ENCODE results near the gene RCHY1.
"Not testable (repeated sequence)": the region's sequence is repeated elsewhere in the genome, so short reads cannot be mapped to it uniquely, and the experiment has no call there.

RCHY1 gene

DNA sequence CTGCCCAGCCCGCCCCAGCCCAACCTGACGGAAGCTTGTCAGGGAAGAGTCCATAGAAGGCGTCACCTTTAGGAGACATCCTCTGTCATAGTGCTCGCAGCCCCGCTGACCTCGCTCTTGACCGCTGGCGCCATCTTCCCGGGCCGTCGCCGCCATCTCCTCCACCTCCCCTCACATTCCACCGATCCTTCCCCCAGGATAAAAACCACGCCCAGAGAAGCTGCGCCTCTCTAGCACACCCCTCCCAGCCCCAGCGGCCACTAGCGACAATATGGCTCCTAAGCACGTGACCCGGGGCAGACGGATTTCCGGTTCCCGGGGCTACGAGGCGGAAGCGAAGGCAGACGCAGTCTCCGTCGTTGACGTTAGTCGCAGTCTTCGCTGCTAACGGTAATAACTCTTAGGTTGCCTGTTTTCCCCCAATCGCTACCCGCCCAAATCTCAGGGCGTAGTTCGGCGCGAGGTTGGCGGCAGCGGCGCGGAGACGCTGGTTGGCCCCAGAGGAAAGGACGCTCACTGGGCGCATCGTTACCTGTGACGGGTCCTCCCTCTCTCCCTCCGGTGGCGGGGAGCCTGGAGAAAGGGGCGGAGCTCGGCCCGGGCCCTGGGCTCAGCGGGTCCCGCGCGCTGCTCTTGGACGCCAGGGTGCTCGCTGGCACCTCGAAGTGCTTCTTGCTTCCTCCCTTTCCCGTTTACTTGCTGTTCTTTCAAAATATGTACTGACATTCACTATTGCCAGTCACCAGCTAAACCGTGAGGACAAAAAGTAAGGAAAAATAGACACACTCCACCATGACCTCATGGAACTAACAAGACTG lies at the start of gene RCHY1, which contains the start of gene THAP6:
Gene RCHY1 (minus strand): TSS at position 273 of the 818 bp plus-strand sequence. CDS start 117 bp downstream, at position 156.
Gene THAP6 (plus strand): TSS at position 343 of the 818 bp plus-strand sequence. CDS start 980 bp downstream, outside the sequence.
- peak; percentile 95 to 97 for DNase-seq

DNA sequence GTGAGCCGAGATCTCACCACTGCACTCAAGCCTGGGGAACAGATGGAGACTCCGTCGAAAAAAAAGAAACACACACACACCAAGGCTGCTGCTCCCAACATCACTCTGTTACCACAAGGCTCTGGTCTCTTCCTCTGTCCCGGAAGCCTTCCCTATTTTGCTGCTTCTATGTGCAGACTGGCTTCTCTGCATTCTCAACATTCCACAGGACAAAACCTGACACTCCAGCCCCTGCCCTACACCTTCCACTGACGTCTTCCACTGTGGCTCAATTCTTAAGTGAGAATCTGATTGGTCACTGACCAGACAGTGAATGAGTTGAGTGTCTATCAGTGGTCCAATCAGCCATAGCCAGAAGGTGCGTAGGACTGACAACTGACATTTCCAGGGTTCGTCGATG lies 47.6 kb upstream of the RCHY1 start:
- DNase-seq: no peak

DNA sequence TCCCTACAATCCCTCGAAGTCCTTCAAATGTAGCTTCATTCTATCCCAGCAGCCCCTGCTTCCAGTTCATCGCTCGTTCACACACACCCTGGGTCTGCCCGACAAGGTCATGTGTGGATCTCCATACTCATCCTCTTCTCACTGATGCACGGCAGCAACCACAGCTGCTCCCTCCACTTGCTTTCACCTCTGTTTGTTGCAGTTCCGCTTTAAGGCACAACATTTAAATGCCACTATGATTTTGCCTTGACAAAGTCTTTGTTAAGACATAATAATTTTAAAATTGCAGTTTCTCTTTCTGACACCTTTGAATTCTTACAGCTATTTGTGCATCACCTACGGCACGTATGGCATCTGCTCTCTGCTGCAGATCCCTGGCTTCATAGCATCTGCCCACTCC lies 43.5 kb upstream of the RCHY1 start:
- no peak for DNase-seq

DNA sequence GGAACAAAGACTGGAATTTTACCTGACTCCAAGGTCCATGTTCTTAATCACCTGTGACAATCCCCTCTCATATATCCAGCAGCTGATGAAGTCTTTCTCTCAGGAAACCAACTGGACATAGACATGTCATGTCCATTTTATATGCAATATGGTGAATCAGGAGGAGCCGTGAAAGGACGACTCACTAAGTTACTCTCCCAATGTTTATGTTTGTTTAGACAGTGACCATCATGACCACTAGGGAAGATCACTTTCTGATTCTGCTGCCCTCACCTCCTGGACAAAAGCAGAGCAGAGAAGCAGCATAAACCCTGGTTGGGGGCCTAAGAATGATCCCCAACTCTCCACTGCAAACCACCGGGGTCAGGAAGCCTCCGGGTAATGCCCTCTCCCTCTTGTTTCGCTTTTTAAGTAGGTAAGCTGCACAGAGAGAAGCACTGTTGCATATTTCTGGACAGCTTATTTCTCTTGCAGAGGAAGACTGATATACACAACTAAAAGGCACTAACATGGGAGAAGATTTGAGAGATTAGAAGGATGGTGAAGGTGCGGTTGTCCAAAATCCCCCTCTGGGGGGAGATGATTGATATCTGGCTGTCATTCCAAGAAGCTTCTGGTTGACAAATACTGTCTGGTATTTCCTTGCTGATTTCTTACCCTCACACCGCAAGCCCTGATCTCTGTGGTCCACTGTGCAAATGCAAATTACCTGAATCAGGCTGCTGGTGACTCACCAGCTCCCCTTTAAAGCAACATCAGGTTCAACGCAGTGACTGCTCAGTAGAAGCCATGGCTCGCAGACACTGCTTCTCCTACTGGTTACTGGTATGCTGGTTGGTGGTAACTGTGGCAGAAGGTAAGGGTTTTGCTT lies 41.3 kb upstream of the RCHY1 start, which contains the start of gene ODAPH:
Gene ODAPH (plus strand): TSS at position 773 of the 871 bp plus-strand sequence. CDS start 17 bp downstream, at position 790.
- peak in 1 of 2 experiments; percentile 8 for DNase-seq

DNA sequence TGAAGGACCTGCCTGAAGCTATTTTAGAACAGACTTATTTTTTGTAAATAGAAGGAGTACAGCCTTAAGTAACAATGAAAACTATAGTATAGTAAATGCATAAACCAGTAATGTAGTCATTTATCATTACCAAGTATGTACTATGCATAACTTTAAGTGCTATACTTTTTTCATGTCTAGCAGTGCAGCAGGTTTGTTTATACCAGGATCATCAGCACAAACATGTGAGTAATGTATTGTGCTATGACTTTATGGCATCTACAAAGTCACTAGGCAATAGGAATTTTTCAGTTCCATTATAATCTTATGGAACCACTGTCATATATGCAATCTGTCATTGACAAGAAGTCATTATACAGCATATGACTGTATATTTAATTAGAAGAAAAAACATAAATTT lies 38.2 kb upstream of the RCHY1 start:
- no peak for DNase-seq

DNA sequence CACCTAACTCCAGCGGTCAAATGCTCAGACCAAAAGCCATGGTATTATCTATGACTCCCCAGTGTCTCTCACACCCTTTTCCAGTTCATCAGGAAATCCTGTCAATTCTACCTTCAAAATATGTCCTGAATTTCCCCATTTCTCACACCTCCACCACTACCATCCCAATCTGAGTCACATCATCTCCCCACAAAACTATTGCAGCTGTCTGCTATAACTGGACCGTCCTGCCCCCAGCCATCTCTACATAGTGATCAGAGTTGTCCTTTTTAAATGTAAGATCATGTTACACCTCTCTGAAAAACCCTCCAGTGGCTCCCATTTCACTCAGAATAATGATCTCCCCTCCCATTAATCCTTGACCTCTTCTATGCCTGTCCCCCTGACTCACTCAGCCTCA lies 34.8 kb upstream of the RCHY1 start:
- no peak for DNase-seq

DNA sequence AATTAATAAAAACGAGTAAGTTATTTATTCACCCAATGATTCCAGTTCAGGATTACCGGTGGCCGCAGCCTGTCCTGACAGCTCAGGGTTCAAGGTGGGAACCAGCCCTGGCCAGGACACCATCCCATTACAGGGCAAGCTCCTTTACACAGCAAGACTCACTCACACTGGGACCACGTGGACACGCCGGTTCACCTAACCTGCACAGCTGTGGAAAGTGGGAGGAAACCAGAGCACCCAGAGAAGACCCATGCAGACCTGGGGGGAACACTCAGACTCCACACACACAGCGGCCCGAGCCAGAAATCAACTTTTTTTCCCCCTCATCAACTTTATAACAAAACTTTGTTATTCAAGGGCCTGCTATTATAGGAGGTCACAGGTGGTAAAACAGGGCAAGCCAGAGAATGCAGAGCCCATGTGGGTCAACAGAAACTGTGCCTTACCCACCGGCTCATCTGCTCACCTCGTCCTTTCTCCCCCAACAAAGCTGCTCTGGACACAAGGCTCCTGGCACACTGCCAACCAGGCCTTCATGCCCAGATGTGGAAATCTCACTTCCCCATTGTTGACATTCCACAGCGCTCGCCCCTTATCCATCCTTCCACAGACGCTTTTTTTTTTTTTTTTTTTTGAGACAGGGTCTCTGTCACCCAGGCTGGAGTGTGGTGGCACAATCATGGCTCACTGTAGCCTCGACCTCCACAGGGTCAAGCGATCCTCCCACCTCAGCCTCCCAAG lies 33.6 kb upstream of the RCHY1 start:
- peak; percentile 2 to 7 for DNase-seq

DNA sequence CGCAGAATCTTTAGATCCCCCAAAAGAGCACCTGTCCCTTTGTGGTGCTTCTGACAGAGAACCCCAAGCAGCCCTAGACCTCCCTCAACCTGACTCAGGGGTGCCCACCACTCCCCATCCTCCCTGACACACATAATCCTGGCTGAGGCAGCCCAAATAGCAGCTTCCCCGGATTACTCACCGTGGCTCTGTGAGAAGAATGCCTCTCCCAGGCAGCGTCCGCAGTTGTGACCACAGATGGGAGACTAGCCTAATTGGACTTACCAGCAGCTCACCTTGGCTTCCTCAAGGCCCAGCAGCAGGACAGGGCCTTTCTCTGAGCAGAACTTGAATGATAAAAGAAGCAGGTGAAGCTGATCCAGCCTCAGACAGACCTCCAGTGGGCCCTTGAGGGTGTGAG lies 31.3 kb upstream of the RCHY1 start:
- DNase-seq: no peak

DNA sequence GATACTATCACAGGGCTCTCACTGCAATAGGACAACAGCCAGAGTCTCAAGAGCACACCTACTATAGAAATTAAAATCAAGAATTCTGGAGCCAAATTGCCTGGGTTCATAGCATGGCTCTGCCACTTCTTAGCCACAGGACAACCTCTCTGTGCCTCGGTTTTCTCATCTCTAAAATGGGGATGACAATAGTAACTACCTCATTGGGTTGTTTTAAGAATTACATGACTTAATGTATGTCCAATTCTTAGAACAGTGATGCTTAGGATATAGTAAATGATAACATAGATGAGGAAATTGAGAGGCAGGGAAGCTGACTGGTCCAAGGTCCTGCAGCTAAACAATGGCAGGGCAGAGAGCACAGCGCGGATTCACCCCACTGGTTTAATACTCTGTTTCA lies 30.7 kb upstream of the RCHY1 start:
- no peak for DNase-seq

DNA sequence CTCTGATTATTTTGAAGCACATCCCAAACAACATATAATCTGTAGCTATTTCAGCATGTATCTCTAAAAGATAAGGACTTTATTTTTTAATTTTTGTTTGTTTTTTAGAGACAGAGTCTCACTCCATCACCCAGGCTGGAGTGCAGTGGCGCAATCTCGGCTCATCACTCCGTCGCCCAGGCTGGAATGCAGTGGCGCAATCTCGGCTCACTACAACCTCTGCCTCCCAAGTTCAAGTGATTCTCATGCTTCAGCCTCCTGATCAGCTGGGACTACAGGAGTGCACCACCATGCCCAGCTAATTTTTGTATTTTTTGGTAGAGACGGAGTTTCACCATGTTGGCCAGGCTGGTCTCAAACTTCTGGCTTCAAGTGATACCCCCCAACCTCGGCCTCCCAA lies 30.0 kb upstream of the RCHY1 start:
- not testable (repeated sequence) for DNase-seq

DNA sequence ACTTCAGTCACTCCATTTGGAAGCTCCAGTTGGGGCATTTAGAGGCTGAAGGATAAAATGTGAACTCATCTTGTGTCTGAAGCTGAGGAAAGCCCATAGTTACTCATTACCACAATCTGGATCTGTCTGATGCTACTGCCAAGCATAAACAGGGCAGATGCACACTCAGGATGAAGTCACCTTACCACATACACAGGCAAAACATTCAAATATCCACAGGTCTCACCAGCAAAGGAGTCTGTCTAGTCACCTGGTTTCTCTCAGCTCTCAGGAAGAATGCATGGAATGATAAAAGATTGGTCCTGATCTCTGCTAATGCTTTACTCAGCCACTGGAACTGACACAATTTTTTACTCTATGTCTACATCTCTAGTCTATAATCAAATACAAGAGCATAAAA lies 28.6 kb upstream of the RCHY1 start:
- no peak for DNase-seq

DNA sequence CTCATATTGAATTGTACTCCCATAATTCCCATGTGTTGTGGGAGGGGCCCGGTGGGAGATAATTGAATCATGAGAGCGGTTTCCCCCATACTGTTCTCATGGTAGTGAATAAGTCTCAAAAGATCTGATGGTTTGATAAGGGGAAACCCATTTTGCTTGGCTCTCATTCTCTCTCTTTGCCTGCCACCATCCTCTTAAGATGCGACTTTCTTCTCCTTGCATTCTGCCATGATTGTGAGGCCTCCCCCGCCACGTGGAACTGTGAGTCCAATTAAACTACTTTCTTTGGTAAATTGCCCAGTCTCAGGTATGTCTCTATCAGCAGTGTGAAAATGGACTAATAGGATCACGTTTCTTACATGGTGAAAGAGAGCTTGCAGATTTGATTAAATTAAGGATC lies 23.1 kb upstream of the RCHY1 start:
- not testable (repeated sequence) for DNase-seq

DNA sequence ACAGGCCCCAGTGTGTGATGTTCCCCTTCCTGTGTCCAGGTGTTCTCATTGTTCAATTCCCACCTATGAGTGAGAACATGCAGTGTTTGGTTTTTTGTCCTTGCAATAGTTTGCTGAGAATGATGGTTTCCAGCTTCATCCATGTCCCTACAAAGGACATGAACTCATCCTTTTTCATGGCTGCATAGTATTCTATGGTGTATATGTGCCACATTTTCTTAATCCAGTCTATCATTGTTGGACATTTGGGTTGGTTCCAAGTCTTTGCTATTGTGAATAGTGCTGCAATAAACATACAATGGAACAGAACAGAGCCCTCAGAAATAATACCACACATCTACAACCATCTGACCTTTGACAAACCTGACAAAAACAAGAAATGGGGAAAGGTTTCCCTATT lies 19.7 kb upstream of the RCHY1 start:
- DNase-seq: not testable (repeated sequence)

DNA sequence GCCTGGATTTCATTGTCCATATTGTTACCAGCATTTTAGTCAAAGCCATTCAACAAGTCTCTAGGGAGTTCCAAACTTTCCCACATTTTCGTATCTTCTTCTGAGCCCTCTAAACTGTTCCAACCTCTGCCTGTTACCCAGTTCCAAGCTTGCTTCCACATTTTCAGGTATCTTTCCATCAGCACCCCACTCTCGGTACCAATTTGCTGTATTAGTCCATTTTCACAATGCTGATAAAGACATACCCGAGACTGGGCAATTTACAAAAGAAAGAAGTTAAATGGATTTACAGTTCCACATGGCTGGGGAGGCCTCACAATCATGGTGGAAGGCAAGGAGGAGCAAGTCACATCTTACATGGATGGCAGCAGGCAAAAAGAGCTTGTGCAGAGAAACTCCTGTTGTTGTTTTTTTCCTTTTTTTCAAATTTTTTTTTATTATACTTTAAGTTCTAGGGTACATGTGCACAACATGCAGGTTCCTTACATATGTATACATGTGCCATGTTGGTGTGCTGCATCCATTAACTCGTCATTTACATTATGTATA lies 19.2 kb upstream of the RCHY1 start:
- DNase-seq: not testable (repeated sequence)

DNA sequence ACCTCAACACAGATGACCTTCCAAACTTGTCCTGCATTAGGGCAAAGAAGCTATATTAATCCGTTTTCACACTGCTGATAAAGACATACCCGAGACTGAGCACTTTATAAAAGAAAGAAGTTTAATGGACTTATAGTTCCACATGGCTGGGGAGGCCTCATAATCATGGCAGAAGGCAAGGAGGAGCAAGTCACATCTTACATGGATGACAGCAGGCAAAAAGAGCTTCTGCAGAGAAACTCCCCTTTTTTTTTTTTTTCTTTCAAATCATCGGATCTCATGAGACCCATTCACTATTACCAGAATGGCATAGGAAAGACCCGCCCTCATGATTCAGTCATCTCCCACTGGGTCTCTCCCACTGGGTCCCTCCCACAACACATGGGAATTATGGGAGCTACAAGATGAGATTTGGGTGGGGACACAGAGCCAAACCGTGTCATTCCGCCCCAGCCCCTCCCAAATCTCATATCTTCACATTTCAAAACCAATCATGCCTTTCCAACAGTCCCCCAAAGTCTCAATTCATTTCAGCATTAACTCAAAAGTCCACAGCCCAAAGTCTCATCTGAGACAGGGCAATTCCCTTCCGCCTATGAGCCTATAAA lies 17.4 kb upstream of the RCHY1 start:
- DNase-seq: not testable (repeated sequence)

DNA sequence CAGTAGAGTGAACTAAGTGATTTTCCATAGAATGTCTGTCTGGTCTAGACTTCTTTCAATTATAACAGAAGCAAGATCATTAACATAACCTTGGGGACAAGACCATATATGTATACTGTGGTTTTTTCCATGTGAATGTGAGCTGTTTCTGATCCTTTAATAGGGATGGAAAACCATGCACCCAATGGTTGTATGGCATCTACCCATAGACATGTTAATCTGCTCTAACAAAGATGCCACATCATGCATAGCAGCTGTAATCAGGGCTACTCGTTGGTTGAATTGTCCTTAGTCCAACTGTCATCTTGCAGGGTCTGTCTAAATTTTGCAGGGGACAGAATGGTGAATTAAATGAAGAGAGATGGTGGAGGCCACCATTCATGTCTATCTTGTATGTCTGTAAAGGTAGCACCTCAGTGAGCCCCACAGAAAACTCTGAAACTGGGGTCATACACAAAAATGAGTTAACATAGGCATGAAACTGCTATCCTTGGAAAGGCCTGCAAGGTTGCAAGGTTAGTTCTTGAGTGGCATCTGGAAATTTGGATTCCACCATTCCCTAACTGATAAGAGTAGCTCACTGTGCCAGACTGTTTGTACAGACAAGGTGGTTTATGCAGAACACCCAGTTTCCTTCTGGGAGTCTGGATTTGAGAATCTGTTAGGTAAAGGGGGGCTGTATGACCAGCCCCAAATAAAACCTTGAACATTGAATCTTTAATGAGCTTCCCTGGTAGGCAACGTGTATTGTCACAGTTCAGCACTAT lies 16.5 kb upstream of the RCHY1 start:
- no peak for DNase-seq

DNA sequence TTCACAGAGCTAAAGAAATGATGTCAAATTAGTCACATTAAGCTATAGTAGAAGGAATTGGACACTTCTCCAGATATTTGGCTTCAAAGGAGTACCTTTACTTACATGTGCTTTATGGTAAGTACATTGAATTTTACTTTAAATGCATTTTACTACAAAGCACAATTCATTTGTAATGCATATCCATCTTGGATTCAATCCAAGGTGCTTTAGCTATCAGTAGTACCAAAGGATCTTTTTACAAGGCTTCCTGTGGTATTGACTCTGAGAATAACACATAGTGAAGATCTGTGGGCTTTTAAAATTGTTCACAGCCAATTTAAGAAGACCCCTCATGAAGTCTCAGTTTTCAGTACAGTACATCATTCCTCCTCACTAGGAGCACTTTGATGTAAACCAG lies 13.3 kb upstream of the RCHY1 start:
- DNase-seq: no peak

DNA sequence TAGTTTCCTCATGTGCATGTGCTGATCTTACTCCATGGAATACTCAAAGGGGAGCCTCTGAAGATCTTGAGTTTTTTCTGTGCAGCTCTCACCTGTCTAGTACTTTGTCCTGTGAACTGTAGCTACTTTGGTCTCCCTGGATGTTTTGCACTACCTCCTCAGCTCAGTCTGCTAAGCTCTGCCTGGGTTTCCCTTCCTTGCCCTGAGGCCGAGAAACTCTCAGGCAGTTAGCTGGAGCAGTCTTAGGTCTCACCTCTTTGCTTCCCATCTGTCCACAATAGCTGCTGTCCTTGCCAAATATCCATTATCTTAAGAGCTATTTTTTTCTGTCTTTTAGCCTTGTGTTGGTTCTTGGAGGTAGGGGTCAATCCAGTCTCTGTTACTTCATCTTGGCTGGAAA lies 11.7 kb upstream of the RCHY1 start:
- no peak for DNase-seq

DNA sequence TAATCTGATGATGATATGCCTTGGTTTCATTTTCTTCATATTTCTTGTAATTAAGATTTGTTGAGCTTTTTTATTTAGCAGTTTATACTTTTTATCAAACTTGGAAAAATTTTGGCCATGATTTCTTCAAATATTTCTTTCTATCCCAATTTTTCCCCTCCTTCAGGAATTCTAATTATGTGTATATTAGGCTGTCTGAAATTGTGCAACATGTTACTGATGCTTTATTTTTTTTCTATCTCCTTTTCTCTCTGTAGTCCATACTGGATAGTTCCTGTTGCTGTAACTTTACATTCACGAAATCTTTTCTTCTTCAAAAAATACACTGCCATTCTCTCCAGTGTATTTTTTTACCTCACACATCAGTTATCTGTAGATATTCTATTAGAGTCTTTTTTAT lies 10.9 kb upstream of the RCHY1 start:
- no peak for DNase-seq

DNA sequence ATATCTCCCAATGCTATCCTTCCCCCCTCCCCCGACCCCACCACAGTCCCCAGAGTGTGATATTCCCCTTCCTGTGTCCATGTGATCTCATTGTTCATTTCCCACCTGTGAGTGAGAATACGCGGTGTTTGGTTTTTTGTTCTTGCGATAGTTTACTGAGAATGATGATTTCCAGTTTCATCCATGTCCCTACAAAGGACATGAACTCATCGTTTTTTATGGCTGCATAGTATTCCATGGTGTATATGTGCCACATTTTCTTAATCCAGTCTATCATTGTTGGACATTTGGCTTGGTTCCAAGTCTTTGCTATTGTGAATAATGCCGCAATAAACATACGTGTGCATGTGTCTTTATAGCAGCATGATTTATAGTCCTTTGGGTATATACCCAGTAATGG lies 5.2 kb upstream of the RCHY1 start:
- DNase-seq: not testable (repeated sequence)

DNA sequence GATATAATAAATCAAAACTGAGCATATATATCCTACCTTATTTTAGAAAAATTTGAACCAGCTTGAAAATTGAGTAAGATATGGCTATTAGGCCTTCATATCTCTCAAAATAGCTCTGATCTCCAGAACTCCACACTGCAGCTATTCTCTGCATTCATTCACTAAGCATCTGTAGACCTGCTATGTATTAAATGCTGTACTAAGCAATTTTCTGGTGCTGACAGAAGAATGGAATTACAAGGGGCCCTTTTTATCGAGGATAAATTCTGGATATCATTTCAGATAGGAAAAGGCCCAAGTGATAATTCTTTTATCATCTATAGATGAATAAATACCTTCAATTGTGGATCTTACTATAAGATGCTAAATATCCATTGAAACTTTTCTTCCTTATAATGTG lies 1.9 kb upstream of the RCHY1 start:
- DNase-seq: no peak

Data from SHP77 (cell line).